HCT116 (cell line): ENCODE data around the gene ITGA4.

Source experiments
- CTCF ChIP-seq, 3 experiments: fragments of 200-600 bp in 1 of 3; sonication (generic) in 1 of 3; IDR thresholded peaks in 2 of 3; conservative IDR thresholded peaks in 1 of 3; 2 replicates each; pipeline ENCODE4 v1.5.1; 2012 to 2017; ENCODE audit warnings: low read depth in 2 of 3, low read length in 2 of 3, antibody characterized with exemption in 1 of 3, borderline replicate concordance in 1 of 3, control low read depth in 1 of 3, mild to moderate bottlenecking in 1 of 3, mixed read lengths in 1 of 3, mixed run types in 1 of 3, moderate library complexity in 1 of 3; ENCODE audit not compliant: insufficient read depth in 1 of 3
- EZH2 ChIP-seq: fragments of 200-600 bp; sonication (generic); IDR thresholded peaks from 2 replicates; pipeline ENCODE4 v1.6.1; 2017; ENCODE audit warnings: antibody characterized with exemption, mixed run types
- EZH2phosphoT487 ChIP-seq: fragments of 200-600 bp; IDR thresholded peaks from 2 replicates; pipeline ENCODE4 v1.6.1; 2018; ENCODE audit warnings: antibody characterized with exemption, borderline replicate concordance
- FOSL1 ChIP-seq: IDR thresholded peaks from 2 replicates; pipeline ENCODE4 v1.6.1; 2012; ENCODE audit warnings: low read depth
- POLR2A ChIP-seq: IDR thresholded peaks from 2 replicates; pipeline ENCODE4 v1.7.0; 2011; ENCODE audit warnings: borderline replicate concordance; ENCODE audit not compliant: insufficient read depth, insufficient read length; ENCODE audit errors: extremely low read depth
- POLR2AphosphoS5 ChIP-seq: IDR thresholded peaks from 2 replicates; pipeline ENCODE4 v1.6.1; 2011; ENCODE audit warnings: mild to moderate bottlenecking, low read depth, low read length, moderate library complexity
- REST ChIP-seq: IDR thresholded peaks from 2 replicates; pipeline ENCODE4 v1.6.1; 2012; ENCODE audit warnings: low read depth
- SIN3A ChIP-seq: IDR thresholded peaks from 2 replicates; pipeline ENCODE4 v1.6.1; 2012; ENCODE audit warnings: low read depth
- YY1 ChIP-seq: IDR thresholded peaks from 2 replicates; pipeline ENCODE4 v1.6.1; 2011; ENCODE audit warnings: low read length, low read depth, moderate library complexity, mild to moderate bottlenecking; ENCODE audit not compliant: insufficient replicate concordance; ENCODE audit errors: extremely low read depth
- TF ChIP-seq, protein P1 (sequence below): IDR thresholded peaks from 2 replicates; pipeline ENCODE4 v1.6.1; 2012

DNA sequence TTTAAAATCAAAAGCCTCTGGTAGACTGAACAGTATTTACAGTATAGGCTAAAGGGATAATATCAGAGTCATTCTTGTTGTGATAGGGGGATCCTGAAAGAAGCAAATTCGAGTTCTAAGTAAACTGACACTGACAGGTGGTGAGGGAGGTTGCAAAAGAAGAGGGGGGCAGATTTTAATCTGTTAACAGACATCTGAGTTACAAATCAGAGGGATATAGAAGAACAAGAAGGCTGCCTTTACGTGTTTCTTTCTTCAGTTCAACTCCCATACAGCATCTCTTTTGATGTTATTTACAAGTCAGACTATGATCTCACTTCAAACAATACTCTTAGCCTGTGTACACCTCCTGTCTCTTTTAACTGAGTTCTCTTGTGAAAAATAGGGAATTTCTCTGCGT lies 16.3 kb upstream of the ITGA4 start:
- TF ChIP-seq CTCF (IDR thresholded peaks at IDR 0.05 in 2 of 3, conservative IDR thresholded peaks at IDR 0.05 in 1 of 3; ENCODE audit: borderline replicate concordance in 1 of 3, insufficient read depth in 1 of 3, low read depth in 2 of 3, low read length in 2 of 3) (no peak), POLR2A (no peak), EZH2 (no peak), EZH2phosphoT487 (no peak), FOSL1 (no peak), POLR2AphosphoS5 (no peak), SIN3A (no peak), YY1 (no peak), REST (no peak)
- TF ChIP-seq, protein P1, sequence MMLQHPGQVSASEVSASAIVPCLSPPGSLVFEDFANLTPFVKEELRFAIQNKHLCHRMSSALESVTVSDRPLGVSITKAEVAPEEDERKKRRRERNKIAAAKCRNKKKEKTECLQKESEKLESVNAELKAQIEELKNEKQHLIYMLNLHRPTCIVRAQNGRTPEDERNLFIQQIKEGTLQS: no peak
